WTC11 (cell line): ENCODE results near the gene WDFY4. TPM values are rescaled to one million over a fixed set of nuclear protein-coding genes. Genes with fewer than 3 reads are reported as not detected.

Experiments used
- ATAC-seq: fragments of 200-7000 bp; cut with Tn5 transposase; 2 replicates; pipeline ENCODE4 v1.10.0; 2021; ENCODE audit warnings: mild to moderate bottlenecking, moderate library complexity
- CTCF ChIA-PET: fragments of 300-600 bp; sonication (Branson Sonifier 250); formaldehyde crosslinking; loops from one replicate; lab custom pipeline; 2021; ENCODE audit warnings: antibody characterized with exemption; lab: Charles Lee
- POLR2A ChIA-PET: fragments of 350-600 bp; sonication (Branson Sonifier 250); formaldehyde crosslinking; loops from one replicate; lab custom pipeline; 2021; ENCODE audit warnings: antibody characterized with exemption; lab: Charles Lee
- DNase-seq: peaks from one replicate; pipeline ENCODE4 v3.0.0; 2021; ENCODE audit warnings: low spot score
- H3K27ac Mint-ChIP-seq: 2 replicates; pipeline ENCODE4 v1.8.0; 2021; ENCODE audit warnings: mixed read lengths
- H3K27me3 Mint-ChIP-seq: 2 replicates; pipeline ENCODE4 v1.8.0; 2021; ENCODE audit warnings: low read depth, mild to moderate bottlenecking, moderate library complexity, mixed read lengths
- H3K36me3 Mint-ChIP-seq: 2 replicates; pipeline ENCODE4 v1.8.0; 2021; ENCODE audit warnings: mixed read lengths
- H3K4me1 Mint-ChIP-seq: 2 replicates; pipeline ENCODE4 v1.8.0; 2022; ENCODE audit warnings: mixed read lengths
- H3K4me3 Mint-ChIP-seq: 2 replicates; pipeline ENCODE4 v1.8.0; 2021; ENCODE audit warnings: mild to moderate bottlenecking, moderate library complexity, mixed read lengths
- H3K9me3 Mint-ChIP-seq: 2 replicates; pipeline ENCODE4 v1.8.0; 2021; ENCODE audit warnings: mixed read lengths
- ATF2 ChIP-seq: sonication (generic); formaldehyde crosslinking; IDR thresholded peaks from 2 replicates; pipeline ENCODE4 v1.8.1; 2022; ENCODE audit warnings: low read depth, missing genetic modification reagents, borderline replicate concordance
- E2F4 ChIP-seq: sonication (generic); formaldehyde crosslinking; IDR thresholded peaks from 2 replicates; pipeline ENCODE4 v1.8.1; 2022; ENCODE audit warnings: low read depth, mild to moderate bottlenecking, moderate library complexity, missing genetic modification reagents, borderline replicate concordance
- ETV6 ChIP-seq: sonication (generic); formaldehyde crosslinking; IDR thresholded peaks from 2 replicates; pipeline ENCODE4 v1.8.1; 2022; ENCODE audit warnings: mild to moderate bottlenecking, missing genetic modification reagents
- FOXK1 ChIP-seq: sonication (generic); formaldehyde crosslinking; IDR thresholded peaks from 2 replicates; pipeline ENCODE4 v1.8.0; 2022; ENCODE audit warnings: mild to moderate bottlenecking, moderate library complexity, missing genetic modification reagents
- GTF2I ChIP-seq: fragments of 250-450 bp; sonication (Bioruptor Pico); conservative IDR thresholded peaks from 2 replicates; pipeline ENCODE4 v1.4.0; 2021; ENCODE audit warnings: mild to moderate bottlenecking
- JAZF1 ChIP-seq: fragments of 250-450 bp; sonication (Bioruptor Pico); IDR thresholded peaks from 2 replicates; pipeline ENCODE4 v1.9.0; 2021; ENCODE audit warnings: moderate library complexity, mild to moderate bottlenecking, inconsistent platforms
- NFATC4 ChIP-seq: fragments of 250-450 bp; sonication (Bioruptor Pico); IDR thresholded peaks from 2 replicates; pipeline ENCODE4 v1.9.0; 2021; ENCODE audit warnings: mild to moderate bottlenecking
- NFE2L1 ChIP-seq: sonication (generic); formaldehyde crosslinking; IDR thresholded peaks from 2 replicates; pipeline ENCODE4 v1.8.1; 2023; ENCODE audit warnings: missing genetic modification reagents
- NR3C1 ChIP-seq: sonication (generic); formaldehyde crosslinking; conservative IDR thresholded peaks from 2 replicates; pipeline ENCODE4 v1.8.1; 2023; ENCODE audit warnings: low read depth, mild to moderate bottlenecking, missing genetic modification reagents
- SOX15 ChIP-seq: fragments of 250-450 bp; sonication (Bioruptor Pico); IDR thresholded peaks from 2 replicates; pipeline ENCODE4 v1.9.0; 2021; ENCODE audit warnings: mild to moderate bottlenecking
- ZNF219 ChIP-seq: sonication (generic); formaldehyde crosslinking; IDR thresholded peaks from 2 replicates; pipeline ENCODE4 v1.8.0; 2023; ENCODE audit warnings: missing genetic modification reagents, mild to moderate bottlenecking, borderline replicate concordance
- ZNF281 ChIP-seq: sonication (generic); formaldehyde crosslinking; IDR thresholded peaks from 2 replicates; pipeline ENCODE4 v1.8.0; 2023; ENCODE audit warnings: mild to moderate bottlenecking, missing genetic modification reagents
- ZNF317 ChIP-seq: sonication (generic); formaldehyde crosslinking; IDR thresholded peaks from 2 replicates; pipeline ENCODE4 v1.8.1; 2023; ENCODE audit warnings: low read depth, mild to moderate bottlenecking, moderate library complexity, missing genetic modification reagents, borderline replicate concordance
- ZNF671 ChIP-seq: fragments of 250-450 bp; sonication (Bioruptor Pico); IDR thresholded peaks from 2 replicates; pipeline ENCODE4 v1.8.0; 2021; ENCODE audit warnings: mild to moderate bottlenecking
- total RNA-seq: library from RNA; stranded (reverse); gene quantifications from 3 replicates; pipeline ENCODE4 v1.2.3, GENCODE V29; 2021
- TF ChIP-seq, protein P1 (sequence below): sonication (generic); formaldehyde crosslinking; IDR thresholded peaks from 2 replicates; pipeline ENCODE4 v1.8.1; 2023; ENCODE audit warnings: mild to moderate bottlenecking, missing genetic modification reagents
- TF ChIP-seq, protein P2 (sequence below): fragments of 200-600 bp; IDR thresholded peaks from 2 replicates; pipeline ENCODE4 v1.8.0; 2022; ENCODE audit warnings: antibody characterized with exemption
- TF ChIP-seq, protein P3 (sequence below): sonication (generic); formaldehyde crosslinking; IDR thresholded peaks from 2 replicates; pipeline ENCODE4 v1.8.0; 2022; ENCODE audit warnings: missing genetic modification reagents
- TF ChIP-seq, protein P4 (sequence below): sonication (generic); formaldehyde crosslinking; conservative IDR thresholded peaks from 2 replicates; pipeline ENCODE4 v1.8.1; 2023; ENCODE audit warnings: mild to moderate bottlenecking, low read depth, missing genetic modification reagents, moderate library complexity

Gene WDFY4
- total RNA-seq, 1 experiment from 2014 or later = 0.13 TPM

- Mint-ChIP-seq H3K36me3 (no peaks in the 10 kb centered on the region), H3K27ac (no peak overlapping the region), H3K4me1 (no peaks in the 10 kb centered on the region), H3K9me3 (no peaks in the 10 kb centered on the region), H3K27me3 (no peaks in the 10 kb centered on the region; the same call in 1 of the 2 replicates), H3K4me3 (no peak overlapping the region)
- ChIA-PET CTCF (no interaction called here), POLR2A (no interaction called here)
- DNase-seq = no peak
- ATAC-seq = no peak
- no peak for TF ChIP-seq ZNF281 (CRISPR knock-in tag)
- TF ChIP-seq SOX15 (CRISPR knock-in tag) = no peak
- TF ChIP-seq ETV6 (CRISPR knock-in tag) = no peak
- TF ChIP-seq, protein P1, sequence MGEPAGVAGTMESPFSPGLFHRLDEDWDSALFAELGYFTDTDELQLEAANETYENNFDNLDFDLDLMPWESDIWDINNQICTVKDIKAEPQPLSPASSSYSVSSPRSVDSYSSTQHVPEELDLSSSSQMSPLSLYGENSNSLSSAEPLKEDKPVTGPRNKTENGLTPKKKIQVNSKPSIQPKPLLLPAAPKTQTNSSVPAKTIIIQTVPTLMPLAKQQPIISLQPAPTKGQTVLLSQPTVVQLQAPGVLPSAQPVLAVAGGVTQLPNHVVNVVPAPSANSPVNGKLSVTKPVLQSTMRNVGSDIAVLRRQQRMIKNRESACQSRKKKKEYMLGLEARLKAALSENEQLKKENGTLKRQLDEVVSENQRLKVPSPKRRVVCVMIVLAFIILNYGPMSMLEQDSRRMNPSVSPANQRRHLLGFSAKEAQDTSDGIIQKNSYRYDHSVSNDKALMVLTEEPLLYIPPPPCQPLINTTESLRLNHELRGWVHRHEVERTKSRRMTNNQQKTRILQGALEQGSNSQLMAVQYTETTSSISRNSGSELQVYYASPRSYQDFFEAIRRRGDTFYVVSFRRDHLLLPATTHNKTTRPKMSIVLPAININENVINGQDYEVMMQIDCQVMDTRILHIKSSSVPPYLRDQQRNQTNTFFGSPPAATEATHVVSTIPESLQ (CRISPR knock-in tag) = no peak
- TF ChIP-seq ATF2 (CRISPR knock-in tag) = no peak
- no peak for TF ChIP-seq NFE2L1
- TF ChIP-seq ZNF671 = no peak
- TF ChIP-seq JAZF1 (CRISPR knock-in tag) = no peak
- no peak for TF ChIP-seq ZNF317 (CRISPR knock-in tag)
- no peak for TF ChIP-seq FOXK1
- TF ChIP-seq, protein P2, sequence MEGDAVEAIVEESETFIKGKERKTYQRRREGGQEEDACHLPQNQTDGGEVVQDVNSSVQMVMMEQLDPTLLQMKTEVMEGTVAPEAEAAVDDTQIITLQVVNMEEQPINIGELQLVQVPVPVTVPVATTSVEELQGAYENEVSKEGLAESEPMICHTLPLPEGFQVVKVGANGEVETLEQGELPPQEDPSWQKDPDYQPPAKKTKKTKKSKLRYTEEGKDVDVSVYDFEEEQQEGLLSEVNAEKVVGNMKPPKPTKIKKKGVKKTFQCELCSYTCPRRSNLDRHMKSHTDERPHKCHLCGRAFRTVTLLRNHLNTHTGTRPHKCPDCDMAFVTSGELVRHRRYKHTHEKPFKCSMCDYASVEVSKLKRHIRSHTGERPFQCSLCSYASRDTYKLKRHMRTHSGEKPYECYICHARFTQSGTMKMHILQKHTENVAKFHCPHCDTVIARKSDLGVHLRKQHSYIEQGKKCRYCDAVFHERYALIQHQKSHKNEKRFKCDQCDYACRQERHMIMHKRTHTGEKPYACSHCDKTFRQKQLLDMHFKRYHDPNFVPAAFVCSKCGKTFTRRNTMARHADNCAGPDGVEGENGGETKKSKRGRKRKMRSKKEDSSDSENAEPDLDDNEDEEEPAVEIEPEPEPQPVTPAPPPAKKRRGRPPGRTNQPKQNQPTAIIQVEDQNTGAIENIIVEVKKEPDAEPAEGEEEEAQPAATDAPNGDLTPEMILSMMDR = no peak
- TF ChIP-seq, protein P3, sequence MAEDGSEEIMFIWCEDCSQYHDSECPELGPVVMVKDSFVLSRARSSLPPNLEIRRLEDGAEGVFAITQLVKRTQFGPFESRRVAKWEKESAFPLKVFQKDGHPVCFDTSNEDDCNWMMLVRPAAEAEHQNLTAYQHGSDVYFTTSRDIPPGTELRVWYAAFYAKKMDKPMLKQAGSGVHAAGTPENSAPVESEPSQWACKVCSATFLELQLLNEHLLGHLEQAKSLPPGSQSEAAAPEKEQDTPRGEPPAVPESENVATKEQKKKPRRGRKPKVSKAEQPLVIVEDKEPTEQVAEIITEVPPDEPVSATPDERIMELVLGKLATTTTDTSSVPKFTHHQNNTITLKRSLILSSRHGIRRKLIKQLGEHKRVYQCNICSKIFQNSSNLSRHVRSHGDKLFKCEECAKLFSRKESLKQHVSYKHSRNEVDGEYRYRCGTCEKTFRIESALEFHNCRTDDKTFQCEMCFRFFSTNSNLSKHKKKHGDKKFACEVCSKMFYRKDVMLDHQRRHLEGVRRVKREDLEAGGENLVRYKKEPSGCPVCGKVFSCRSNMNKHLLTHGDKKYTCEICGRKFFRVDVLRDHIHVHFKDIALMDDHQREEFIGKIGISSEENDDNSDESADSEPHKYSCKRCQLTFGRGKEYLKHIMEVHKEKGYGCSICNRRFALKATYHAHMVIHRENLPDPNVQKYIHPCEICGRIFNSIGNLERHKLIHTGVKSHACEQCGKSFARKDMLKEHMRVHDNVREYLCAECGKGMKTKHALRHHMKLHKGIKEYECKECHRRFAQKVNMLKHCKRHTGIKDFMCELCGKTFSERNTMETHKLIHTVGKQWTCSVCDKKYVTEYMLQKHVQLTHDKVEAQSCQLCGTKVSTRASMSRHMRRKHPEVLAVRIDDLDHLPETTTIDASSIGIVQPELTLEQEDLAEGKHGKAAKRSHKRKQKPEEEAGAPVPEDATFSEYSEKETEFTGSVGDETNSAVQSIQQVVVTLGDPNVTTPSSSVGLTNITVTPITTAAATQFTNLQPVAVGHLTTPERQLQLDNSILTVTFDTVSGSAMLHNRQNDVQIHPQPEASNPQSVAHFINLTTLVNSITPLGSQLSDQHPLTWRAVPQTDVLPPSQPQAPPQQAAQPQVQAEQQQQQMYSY (CRISPR knock-in tag) = no peak
- TF ChIP-seq ZNF219 (CRISPR knock-in tag) = no peak
- no peak for TF ChIP-seq GTF2I (CRISPR knock-in tag)
- no peak for TF ChIP-seq NFATC4 (CRISPR knock-in tag)
- TF ChIP-seq, protein P4, sequence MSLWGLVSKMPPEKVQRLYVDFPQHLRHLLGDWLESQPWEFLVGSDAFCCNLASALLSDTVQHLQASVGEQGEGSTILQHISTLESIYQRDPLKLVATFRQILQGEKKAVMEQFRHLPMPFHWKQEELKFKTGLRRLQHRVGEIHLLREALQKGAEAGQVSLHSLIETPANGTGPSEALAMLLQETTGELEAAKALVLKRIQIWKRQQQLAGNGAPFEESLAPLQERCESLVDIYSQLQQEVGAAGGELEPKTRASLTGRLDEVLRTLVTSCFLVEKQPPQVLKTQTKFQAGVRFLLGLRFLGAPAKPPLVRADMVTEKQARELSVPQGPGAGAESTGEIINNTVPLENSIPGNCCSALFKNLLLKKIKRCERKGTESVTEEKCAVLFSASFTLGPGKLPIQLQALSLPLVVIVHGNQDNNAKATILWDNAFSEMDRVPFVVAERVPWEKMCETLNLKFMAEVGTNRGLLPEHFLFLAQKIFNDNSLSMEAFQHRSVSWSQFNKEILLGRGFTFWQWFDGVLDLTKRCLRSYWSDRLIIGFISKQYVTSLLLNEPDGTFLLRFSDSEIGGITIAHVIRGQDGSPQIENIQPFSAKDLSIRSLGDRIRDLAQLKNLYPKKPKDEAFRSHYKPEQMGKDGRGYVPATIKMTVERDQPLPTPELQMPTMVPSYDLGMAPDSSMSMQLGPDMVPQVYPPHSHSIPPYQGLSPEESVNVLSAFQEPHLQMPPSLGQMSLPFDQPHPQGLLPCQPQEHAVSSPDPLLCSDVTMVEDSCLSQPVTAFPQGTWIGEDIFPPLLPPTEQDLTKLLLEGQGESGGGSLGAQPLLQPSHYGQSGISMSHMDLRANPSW (CRISPR knock-in tag) = no peak
- no peak for TF ChIP-seq E2F4 (CRISPR knock-in tag)
- no peak for TF ChIP-seq NR3C1 (CRISPR knock-in tag)
Measured at GRCh38 chr10:48794074-48794473, 109.4 kb downstream of the WDFY4 start.
